ENCODE results near the gene PRSS8. TPM values are rescaled to one million over a fixed set of nuclear protein-coding genes. Genes with fewer than 3 reads are reported as not detected.

Gene PRSS8
- total and polyA plus RNA-seq, 8 donors = 32.5 to 89.3 (median 63.9) TPM

DNA sequence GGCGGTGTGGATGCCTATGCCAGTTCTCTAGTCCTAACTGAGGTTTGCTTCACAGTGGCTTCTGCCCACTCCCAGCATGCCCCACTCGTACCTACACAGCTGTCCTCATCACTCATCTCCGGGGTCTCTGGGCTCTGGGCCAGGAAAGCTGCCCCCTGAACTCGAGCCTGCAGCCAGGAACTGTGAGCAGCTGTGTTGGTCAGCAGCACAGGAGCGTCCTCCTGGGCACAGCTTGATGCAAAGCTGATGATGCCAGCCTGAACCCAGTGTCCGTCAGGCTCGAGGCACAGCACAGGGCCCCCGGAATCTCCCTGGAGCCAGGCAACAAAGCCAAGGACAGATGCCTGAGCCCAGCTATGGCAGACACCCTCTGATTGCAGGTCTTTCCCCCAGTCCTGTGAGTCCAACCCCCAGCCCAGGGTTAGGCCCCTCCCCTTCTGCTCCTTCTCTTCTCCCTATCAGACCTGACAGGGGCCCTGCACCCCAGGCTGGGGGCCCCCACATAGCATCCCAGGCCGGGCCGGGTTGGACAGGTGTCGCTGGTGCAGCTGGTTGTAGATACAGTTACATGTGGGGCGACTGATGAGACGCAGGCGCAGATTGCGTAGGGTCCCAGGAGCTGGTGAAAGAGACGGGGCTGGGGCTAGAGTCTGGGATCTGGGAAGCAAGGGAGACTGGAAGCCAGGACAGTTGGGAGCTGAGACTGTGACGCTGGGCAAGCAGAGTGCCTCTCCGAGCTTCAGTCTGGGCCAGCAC, 49.5 kb downstream of the PRSS8 start:
- ATAC-seq = no peak
- WGBS, 2 donors = 85 to 91% methylated on average over 18 of the region's 18 CpGs

DNA sequence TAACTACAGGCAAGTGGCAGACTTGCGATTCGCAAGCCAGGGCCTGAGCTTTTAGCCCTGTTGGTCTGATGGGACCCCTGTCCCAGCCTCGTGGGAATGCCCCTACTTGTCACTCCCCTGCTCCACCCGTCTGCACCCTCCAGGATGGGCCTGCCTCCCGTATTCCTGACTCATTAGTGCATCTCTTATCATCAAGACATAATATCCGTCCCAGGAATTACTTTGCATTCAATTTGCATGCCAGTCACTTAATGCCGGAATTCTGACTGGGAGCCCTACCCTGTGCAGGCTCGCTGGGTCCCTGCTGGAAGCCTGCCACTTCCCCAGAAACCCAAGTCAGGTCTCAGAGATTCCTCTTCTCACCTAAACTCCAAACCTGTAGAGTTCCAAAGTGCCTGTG, 50.1 kb downstream of the PRSS8 start:
- Histone ChIP-seq H3K4me1 (no peaks in the 10 kb centered on the region), H3K36me3 (peaks cover 0 to 6% (median 4%) of the 10 kb centered on the region in 3 donors), H3K4me3 (no peak overlapping the region), H3K27me3 (no peaks in the 10 kb centered on the region), H3K27ac (no peak overlapping the region), H3K9me3 (no peaks in the 10 kb centered on the region)
- FAIRE-seq = no peak
- WGBS, 2 donors = 79 to 83% methylated on average over 8 of the region's 8 CpGs
- no peak for ATAC-seq
- intact Hi-C loops (cut with DNase I) = loop anchor here in 1 of 3 donors (10.0 kb wide), 1 partner anchor 101 kb away; the partner anchor contains the start of gene HSD3B7
- peak in 1 of 6 donors; percentile 6 for DNase-seq
- TF ChIP-seq CTCF (IDR thresholded peaks at IDR 0.05) = no peak

More for the DNA sequence above, 49.5 kb downstream of the PRSS8 start:
- Histone ChIP-seq H3K9me3 (no peaks in the 10 kb centered on the region), H3K27ac (no peak overlapping the region), H3K4me1 (no peaks in the 10 kb centered on the region), H3K36me3 (peaks cover 0 to 8% (median 0%) of the 10 kb centered on the region in 3 donors), H3K27me3 (no peaks in the 10 kb centered on the region), H3K4me3 (no peak overlapping the region)
- intact Hi-C loops (cut with DNase I) = loop anchor here in 1 of 3 donors (10.0 kb wide), 1 partner anchor 101 kb away; the partner anchor contains the start of gene HSD3B7
- DNase-seq = no peak
- TF ChIP-seq CTCF (IDR thresholded peaks at IDR 0.05) = no peak
- FAIRE-seq = no peak

- H3K36me3 ChIP-seq = peaks cover 0 to 12% (median 11%) of the 10 kb centered on the region in 3 donors
- H3K4me3 ChIP-seq = no peak overlapping the region
- ATAC-seq (no peak), DNase-seq (peak in 2 of 6 donors; percentile 15 to 43), FAIRE-seq (no peak)
- 85 to 87% methylated on average over 12 to 16 of the region's 16 CpGs for WGBS, 2 donors
- no peaks in the 10 kb centered on the region for H3K4me1 ChIP-seq
- no peaks in the 10 kb centered on the region for H3K9me3 ChIP-seq
- no peak overlapping the region for H3K27ac ChIP-seq
- intact Hi-C loops (cut with DNase I) = loop anchor here in 1 of 3 donors (10.0 kb wide), 1 partner anchor 100 kb away; the partner anchor contains the start of gene HSD3B7
- TF ChIP-seq CTCF (IDR thresholded peaks at IDR 0.05) = no peak
- H3K27me3 ChIP-seq = no peaks in the 10 kb centered on the region
These were observed 50.8 kb downstream of the PRSS8 start for GRCh38 chr16:31084584-31085302.

DNA sequence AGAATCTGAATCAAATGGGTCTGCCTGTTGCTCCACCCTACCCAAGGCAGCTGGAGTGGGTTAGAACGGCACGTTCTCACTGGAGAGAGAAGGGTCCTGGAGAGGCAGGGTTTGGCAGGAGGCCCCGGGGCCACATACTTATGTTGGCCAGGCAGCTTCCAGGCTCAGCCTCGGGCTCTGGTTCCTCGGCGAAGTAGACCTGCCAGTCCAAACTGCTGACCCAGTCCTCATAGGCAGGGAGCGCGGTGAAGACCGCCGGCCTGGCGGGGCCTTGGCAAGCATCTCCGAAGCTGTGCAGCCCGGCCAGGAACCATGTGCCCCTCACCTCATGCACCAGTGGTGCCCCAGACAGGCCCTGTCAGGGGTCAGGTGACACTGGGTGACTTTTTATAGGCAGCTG, 51.5 kb downstream of the PRSS8 start:
- no peak for TF ChIP-seq CTCF (IDR thresholded peaks at IDR 0.05)
- Histone ChIP-seq H3K36me3 (peaks cover 0 to 20% (median 13%) of the 10 kb centered on the region in 3 donors), H3K4me3 (no peak overlapping the region), H3K4me1 (no peaks in the 10 kb centered on the region), H3K27ac (no peak overlapping the region), H3K27me3 (no peaks in the 10 kb centered on the region), H3K9me3 (no peaks in the 10 kb centered on the region)
- ATAC-seq (no peak), DNase-seq (peak in 1 of 6 donors; percentile 10), FAIRE-seq (no peak)
- 89 to 91% methylated on average over 13 of the region's 13 CpGs for WGBS, 2 donors
- intact Hi-C loops (cut with DNase I) = loop anchor here in 1 of 3 donors (10.0 kb wide), 1 partner anchor 99 kb away; the partner anchor contains the start of gene HSD3B7
